ENCODE measurements around the gene TAS2R1. TPM values are rescaled to one million over a fixed set of nuclear protein-coding genes. Genes with fewer than 3 reads are reported as not detected.
"Not testable (repeated sequence)": the region's sequence is repeated elsewhere in the genome, so short reads cannot be mapped to it uniquely, and the experiment has no call there.

Gene TAS2R1
- total RNA-seq, 1 donor = not detected

DNA sequence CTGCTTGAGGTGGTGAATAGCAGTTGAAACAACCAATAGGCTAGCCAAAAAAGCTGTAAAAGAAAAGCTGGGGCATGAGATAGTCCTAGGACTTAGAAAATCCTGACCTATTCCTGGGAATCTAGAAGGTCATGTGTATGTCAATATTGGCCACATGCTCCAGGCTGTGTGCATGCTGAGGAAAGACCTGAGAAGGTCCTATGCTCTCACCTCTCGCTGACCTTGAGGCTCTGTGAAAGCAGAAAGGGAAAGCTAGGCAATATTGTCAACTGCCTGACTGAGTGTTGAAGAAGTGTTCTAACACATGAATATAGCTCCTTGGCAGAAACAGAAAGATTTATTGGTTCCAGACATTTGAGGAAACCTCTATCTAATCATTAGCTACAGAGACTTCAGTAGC lies 19.8 kb downstream of the TAS2R1 start:
- no peaks in the 10 kb centered on the region for H3K27me3 ChIP-seq (ENCODE audit: insufficient read depth, low read length)
- H3K4me1 ChIP-seq (ENCODE audit: insufficient read depth, low read length) = no peaks in the 10 kb centered on the region
- H3K9me3 ChIP-seq (ENCODE audit: low read depth, low read length) = no peaks in the 10 kb centered on the region
- no peak overlapping the region for H3K4me3 ChIP-seq (ENCODE audit: low read length)

DNA sequence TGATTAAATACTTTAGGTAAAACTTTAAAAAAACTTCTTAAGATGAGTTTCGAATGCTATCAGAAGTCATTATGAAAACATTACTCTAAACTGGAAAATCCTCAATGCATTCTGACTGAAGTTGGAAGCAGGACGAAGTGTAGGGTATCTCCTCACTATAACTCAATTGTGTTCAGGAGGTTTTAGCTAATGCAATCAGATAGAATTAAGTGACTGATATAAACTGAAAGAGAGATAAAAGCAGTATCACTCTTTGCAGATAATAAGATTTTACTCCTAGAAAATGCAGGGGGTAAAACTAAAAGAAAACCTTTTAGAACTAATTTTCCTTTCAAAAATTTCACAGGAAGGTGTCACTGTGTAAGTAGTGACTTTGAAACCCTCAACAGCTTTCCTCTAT lies 22.1 kb downstream of the TAS2R1 start:
- Histone ChIP-seq H3K27me3 (ENCODE audit: insufficient read depth, low read length) (no peaks in the 10 kb centered on the region), H3K4me3 (ENCODE audit: low read length) (no peak overlapping the region), H3K4me1 (ENCODE audit: insufficient read depth, low read length) (no peaks in the 10 kb centered on the region), H3K9me3 (ENCODE audit: low read depth, low read length) (no peaks in the 10 kb centered on the region)

DNA sequence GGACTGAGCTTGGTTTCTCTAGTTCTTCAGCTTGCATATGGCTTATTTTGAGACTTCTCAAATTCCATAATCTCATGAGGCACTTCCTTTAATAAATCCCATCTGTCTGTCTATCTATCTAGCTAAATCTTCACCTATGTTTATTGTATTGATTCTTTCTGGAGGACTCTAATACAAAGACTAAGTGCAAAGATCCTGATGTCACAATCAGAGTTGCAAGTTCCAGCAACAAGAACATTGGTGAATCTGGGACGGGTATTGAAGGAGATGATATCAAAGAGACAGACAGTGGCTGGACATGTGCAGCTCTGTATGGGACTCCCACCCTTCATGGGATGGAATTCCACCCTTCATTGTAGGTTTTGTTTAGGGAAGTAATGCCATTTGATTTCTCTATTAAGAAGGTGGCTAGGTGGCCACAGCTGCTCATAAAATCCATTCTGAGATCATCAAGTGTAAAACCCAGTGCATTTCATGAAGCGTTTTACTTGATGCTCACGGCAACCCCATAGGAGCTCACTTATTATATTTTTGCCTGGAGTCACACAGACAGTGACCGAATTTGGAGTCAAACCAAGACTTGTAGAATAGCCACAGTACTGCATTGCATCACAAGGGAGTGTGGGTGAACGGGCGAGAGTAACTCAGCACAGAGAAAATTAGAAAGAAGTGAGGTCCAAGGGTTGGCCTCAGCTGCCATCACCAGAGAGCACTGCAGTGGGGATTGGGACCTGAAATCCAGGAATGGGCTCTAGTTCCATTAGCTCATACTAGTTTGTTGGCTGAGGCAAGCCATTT lies 24.9 kb downstream of the TAS2R1 start:
- H3K4me3 ChIP-seq (ENCODE audit: low read length) = no peak overlapping the region
- H3K9me3 ChIP-seq (ENCODE audit: low read depth, low read length) = no peaks in the 10 kb centered on the region
- H3K27me3 ChIP-seq (ENCODE audit: insufficient read depth, low read length) = no peaks in the 10 kb centered on the region
- no peaks in the 10 kb centered on the region for H3K4me1 ChIP-seq (ENCODE audit: insufficient read depth, low read length)

DNA sequence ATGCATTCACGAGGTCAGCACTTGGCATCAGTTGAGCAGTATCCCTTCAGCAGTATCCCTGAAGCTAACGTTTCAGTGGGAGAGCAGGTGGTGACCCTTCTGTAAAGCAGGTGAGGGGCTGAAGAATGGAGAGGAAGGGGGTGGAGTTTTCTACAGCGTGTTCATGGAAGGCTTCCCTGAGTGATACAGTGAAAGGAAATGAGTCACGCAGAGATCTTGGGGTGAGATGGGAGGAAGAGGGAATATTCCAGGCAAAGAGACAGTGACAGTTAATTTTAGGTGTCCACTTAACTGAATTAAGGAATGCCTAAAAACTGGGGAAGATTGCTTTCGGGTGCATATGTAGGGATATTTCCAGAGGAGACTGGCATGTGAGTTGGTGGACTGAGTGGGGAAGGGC lies 25.7 kb downstream of the TAS2R1 start:
- no peaks in the 10 kb centered on the region for H3K4me1 ChIP-seq (ENCODE audit: insufficient read depth, low read length)
- no peak overlapping the region for H3K4me3 ChIP-seq (ENCODE audit: low read length)
- H3K9me3 ChIP-seq (ENCODE audit: low read depth, low read length) = no peaks in the 10 kb centered on the region
- no peaks in the 10 kb centered on the region for H3K27me3 ChIP-seq (ENCODE audit: insufficient read depth, low read length)

DNA sequence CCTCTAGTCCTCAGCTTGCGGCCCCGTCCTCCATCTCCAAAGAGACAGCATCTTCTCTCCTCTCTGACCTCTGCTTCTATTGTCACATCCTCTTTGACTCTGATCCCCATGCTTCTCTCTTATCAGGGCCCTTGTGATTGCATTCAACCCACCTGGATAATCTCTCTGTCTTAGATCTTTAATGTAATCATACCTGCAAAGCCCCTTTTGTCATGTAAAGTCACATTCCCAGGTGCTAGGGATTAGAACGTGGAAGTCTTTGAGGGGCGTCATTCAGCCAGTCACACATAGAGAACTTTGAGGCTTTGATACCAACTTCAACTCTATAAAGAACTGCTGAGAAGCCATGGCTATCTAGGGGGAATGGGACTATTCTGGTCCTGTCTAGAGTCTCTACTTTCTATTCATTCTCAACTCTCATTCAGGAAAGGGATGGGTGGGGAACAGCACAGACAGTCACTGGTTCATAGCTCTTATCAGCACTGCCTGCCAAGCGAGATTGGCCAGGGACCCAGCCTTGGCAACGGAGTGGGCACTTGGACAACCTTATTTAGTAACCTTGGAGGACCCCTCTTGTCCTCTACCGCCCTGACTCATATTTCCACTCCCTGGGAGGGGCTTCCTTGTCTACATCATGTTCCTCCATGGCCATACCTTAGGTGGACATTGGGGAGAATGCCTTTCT lies 29.0 kb downstream of the TAS2R1 start:
- H3K9me3 ChIP-seq (ENCODE audit: low read depth, low read length) = no peaks in the 10 kb centered on the region
- H3K27me3 ChIP-seq (ENCODE audit: insufficient read depth, low read length) = no peaks in the 10 kb centered on the region
- no peaks in the 10 kb centered on the region for H3K4me1 ChIP-seq (ENCODE audit: insufficient read depth, low read length)
- no peak overlapping the region for H3K4me3 ChIP-seq (ENCODE audit: low read length)

DNA sequence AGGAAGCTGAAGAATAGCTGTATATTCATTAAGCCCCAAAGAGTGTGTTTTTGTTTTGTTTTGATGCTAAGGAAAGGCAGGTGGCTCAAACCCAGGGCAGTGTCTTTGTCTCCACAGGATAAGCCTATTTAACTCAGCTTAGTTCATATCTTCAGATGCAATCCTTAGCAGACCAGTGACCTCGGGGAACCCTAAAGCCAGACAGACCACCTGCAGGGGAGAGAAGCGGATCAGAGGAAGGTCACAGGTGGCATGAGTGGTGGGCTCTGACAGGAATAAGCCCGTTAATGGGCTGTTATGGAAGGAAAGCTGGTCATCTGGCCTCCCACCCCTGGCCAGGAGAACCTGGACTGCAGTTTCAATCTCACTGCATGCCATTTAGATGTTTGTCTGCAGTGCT lies 30.8 kb downstream of the TAS2R1 start:
- Histone ChIP-seq H3K9me3 (ENCODE audit: low read depth, low read length) (no peaks in the 10 kb centered on the region), H3K27me3 (ENCODE audit: insufficient read depth, low read length) (no peaks in the 10 kb centered on the region), H3K4me3 (ENCODE audit: low read length) (no peak overlapping the region), H3K4me1 (ENCODE audit: insufficient read depth, low read length) (no peaks in the 10 kb centered on the region)

DNA sequence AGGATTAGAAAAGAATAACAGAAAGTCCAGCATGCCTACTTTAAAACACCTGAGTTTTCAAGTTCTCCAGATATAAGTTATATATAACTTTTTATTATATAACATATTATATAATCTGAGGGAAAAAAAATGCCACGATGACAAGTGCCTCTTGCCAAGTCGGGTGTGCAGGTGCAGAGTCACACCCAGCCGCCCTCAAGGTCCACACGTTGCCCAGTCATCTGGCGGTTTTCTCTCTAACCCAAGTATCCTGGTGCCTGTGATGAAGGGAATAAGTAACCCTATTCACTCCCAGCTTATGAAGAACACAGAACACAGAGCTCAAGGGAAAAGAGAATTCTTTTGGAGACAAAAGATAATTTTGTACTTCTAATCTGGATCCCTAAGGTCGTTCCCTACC lies 31.8 kb downstream of the TAS2R1 start:
- not testable (repeated sequence) for H3K4me1 ChIP-seq (ENCODE audit: insufficient read depth, low read length); H3K9me3 ChIP-seq (ENCODE audit: low read depth, low read length); H3K27me3 ChIP-seq (ENCODE audit: insufficient read depth, low read length); H3K4me3 ChIP-seq (ENCODE audit: low read length)

DNA sequence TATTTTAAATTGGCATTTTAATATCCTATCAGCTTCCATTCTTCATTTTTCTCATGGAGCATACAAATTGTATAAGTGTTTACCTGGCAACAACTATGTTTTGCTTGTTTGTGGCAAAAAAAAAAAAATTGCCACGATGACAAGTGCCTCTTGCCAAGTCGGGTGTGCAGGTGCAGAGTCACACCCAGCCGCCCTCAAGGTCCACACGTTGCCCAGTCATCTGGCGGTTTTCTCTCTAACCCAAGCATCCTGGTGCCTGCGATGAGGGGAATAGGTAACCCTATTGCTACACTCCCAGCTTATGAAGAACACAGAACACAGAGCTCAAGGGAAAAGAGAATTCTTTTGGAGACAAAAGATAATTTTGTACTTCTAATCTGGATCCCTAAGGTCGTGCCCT lies 32.8 kb downstream of the TAS2R1 start:
- not testable (repeated sequence) for H3K4me3 ChIP-seq (ENCODE audit: low read length); H3K27me3 ChIP-seq (ENCODE audit: insufficient read depth, low read length); H3K4me1 ChIP-seq (ENCODE audit: insufficient read depth, low read length); H3K9me3 ChIP-seq (ENCODE audit: low read depth, low read length)

DNA sequence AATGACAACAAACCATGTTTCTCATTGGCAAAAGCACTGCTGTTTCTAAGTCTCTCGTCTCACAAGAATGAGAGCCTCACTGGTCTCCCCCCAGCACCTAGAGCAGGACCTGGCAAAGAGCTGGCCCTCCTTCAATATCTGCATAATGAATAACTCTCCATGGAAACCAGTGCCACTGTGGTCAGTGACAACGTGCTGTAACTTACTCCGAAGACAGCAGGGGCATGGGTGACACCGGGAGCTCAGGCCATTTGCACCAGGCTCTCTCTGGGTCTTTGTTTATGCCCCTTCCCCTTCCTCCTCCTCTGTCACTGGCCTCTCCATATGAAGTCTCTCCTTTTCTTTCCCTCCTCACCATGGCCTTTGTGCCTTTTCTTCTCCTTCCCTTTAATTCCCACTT lies 33.3 kb downstream of the TAS2R1 start:
- H3K4me1 ChIP-seq (ENCODE audit: insufficient read depth, low read length) = no peaks in the 10 kb centered on the region
- no peak overlapping the region for H3K4me3 ChIP-seq (ENCODE audit: low read length)
- H3K27me3 ChIP-seq (ENCODE audit: insufficient read depth, low read length) = no peaks in the 10 kb centered on the region
- H3K9me3 ChIP-seq (ENCODE audit: low read depth, low read length) = no peaks in the 10 kb centered on the region

DNA sequence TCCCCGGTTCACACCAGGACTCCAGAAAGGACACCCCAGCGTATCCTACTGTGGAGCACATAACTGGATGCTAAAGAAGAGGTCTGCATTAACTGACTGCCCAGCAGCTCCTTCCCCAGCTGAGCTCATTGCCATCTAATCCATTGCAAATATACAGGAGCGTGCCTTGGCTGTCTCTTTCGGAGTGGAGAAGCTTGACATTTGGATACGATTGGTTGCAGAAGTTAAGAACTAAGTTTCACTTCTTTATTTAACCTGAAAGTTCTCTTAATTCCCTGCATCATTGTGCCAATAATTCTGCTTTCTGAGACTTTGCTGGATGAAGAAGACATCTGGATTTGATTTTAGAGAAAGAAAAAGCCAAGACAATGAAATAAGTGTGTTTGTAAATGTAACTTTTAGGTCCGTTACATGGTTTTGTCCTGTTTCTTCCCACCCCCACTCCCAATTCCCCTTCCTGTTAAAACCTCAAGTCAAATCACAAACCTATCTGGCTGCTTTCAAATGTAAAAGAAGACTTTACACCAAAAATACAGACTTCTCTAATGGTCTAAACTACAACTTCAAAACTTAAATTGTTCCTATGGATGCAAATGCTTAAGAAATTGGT lies 33.9 kb downstream of the TAS2R1 start:
- Histone ChIP-seq H3K4me3 (ENCODE audit: low read length) (no peak overlapping the region), H3K27me3 (ENCODE audit: insufficient read depth, low read length) (no peaks in the 10 kb centered on the region), H3K9me3 (ENCODE audit: low read depth, low read length) (no peaks in the 10 kb centered on the region), H3K4me1 (ENCODE audit: insufficient read depth, low read length) (no peaks in the 10 kb centered on the region)

DNA sequence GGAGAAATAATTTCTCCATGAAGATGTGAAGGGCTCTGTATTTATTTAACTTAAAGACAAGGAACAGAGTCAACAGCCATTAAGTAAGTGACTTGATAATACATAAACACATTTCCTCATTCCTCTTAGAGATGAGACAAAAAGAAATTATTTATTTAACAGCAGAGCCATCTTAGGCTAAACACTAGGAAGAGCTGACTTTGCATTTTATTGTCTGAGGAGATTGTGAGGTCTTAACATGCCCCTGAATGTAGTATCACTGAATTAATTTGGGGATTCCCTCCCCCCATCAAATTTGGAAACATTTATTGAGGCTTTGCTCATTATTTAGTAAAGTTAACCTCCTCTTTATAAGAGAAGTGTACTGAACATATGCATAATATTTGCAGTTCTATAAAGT lies 35.2 kb downstream of the TAS2R1 start:
- no peaks in the 10 kb centered on the region for H3K9me3 ChIP-seq (ENCODE audit: low read depth, low read length)
- H3K27me3 ChIP-seq (ENCODE audit: insufficient read depth, low read length) = no peaks in the 10 kb centered on the region

DNA sequence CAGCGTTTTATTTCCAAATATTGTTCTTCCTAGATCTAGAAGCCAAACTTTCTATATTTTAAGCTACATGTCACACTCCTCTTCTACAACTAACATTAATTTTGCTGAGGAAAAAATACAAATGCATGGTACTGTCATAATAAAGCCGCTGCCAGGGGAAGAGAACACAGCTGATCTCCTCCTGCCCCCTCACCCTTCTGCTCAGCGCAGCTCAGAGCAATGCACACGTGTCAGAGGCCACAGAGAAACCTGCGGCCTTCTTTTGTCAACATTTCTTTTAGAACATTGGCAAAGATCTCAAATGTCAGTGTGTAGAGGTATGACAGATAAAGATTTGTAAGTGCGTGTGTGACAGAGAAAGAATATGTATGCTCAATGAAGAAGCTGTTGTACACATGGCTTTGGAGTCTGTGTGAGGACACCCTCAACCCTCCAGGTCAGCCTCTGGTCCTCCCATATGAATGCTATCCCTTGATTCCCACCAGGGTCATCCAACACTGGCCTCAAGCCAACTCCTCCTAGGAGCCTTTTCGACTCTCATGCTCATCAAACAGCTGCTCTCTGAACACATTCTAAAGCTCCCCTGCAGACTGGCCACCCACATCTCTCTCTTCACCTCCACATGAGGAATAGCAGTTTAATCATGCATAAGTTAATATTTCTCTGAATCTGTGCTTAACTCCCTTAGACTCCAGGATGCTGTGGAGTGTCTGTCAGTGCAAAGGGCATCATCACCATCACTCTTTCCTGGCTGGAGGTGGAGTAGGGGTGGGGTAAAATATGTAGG lies 40.9 kb downstream of the TAS2R1 start:
- no peaks in the 10 kb centered on the region for H3K4me1 ChIP-seq (ENCODE audit: insufficient read depth, low read length)
- H3K9me3 ChIP-seq (ENCODE audit: low read depth, low read length) = no peaks in the 10 kb centered on the region
- H3K27me3 ChIP-seq (ENCODE audit: insufficient read depth, low read length) = no peaks in the 10 kb centered on the region
- H3K4me3 ChIP-seq (ENCODE audit: low read length) = no peak overlapping the region

More for the DNA sequence above, 35.2 kb downstream of the TAS2R1 start:
- no peak overlapping the region for H3K4me3 ChIP-seq (ENCODE audit: low read length)
- no peaks in the 10 kb centered on the region for H3K4me1 ChIP-seq (ENCODE audit: insufficient read depth, low read length)

DNA sequence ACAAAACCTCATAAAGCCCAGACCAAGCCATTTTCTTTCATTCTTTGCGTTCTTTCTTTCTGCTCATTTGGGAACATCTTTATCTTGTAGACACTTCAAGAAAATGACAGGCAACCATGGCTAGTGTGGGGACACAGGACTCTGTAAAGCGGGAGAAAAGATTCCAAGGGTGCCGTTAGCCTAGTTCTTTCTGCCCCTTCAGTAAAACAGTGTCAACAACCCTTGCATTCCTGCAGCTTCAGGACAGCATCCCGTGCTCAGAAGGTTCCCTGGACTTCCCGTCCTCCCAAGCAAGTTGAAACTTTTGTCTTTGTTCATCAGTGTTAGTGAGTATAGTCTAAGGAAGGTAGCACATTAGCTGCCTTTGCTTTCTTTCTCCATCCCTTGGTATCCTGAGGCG lies 41.9 kb downstream of the TAS2R1 start:
- Histone ChIP-seq H3K9me3 (ENCODE audit: low read depth, low read length) (no peaks in the 10 kb centered on the region), H3K4me3 (ENCODE audit: low read length) (no peak overlapping the region), H3K27me3 (ENCODE audit: insufficient read depth, low read length) (no peaks in the 10 kb centered on the region), H3K4me1 (ENCODE audit: insufficient read depth, low read length) (no peaks in the 10 kb centered on the region)

DNA sequence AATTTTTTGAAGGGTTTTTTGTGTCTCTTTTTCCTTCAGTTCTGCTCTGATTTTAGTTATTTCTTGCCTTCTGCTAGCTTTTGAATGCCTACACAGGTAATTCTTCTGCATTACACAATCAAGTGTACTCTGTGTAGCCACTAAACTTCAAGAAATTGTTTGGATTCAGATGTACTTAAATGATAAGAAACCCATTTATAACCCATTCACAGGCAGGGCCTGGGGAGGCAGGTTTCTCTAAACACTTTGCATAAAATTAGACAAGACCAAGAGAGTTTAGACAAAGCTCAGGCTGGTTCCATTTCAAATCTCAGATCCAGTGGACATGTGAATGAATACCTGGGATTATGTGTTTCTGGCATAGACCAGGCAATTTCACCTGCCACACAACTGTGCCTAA lies 43.0 kb downstream of the TAS2R1 start:
- Histone ChIP-seq H3K4me3 (ENCODE audit: low read length) (no peak overlapping the region), H3K4me1 (ENCODE audit: insufficient read depth, low read length) (no peaks in the 10 kb centered on the region), H3K27me3 (ENCODE audit: insufficient read depth, low read length) (no peaks in the 10 kb centered on the region), H3K9me3 (ENCODE audit: low read depth, low read length) (no peaks in the 10 kb centered on the region)

DNA sequence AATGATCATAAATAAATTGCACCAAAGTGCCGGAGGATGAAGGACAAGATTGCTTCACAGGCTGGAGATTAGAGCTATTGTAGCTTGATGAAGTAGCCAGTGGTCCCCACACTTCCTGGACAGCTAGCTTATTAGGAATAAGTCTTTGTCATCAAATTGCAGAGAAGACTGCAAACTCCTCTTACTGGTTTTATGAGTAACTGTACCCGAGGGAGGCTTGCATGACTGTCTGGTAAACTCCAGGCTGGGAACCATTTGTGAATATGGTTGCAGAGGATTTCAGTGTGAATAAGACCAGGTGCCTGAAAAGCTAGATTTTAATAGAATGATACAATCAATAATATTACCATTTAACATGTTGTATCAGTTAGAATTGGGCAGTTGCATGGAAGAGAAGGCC lies 47.7 kb downstream of the TAS2R1 start:
- Histone ChIP-seq H3K27me3 (ENCODE audit: insufficient read depth, low read length) (no peaks in the 10 kb centered on the region), H3K9me3 (ENCODE audit: low read depth, low read length) (no peaks in the 10 kb centered on the region), H3K4me3 (ENCODE audit: low read length) (no peak overlapping the region), H3K4me1 (ENCODE audit: insufficient read depth, low read length) (no peaks in the 10 kb centered on the region)
